ENCODE data around the gene TNFRSF18.

DNA sequence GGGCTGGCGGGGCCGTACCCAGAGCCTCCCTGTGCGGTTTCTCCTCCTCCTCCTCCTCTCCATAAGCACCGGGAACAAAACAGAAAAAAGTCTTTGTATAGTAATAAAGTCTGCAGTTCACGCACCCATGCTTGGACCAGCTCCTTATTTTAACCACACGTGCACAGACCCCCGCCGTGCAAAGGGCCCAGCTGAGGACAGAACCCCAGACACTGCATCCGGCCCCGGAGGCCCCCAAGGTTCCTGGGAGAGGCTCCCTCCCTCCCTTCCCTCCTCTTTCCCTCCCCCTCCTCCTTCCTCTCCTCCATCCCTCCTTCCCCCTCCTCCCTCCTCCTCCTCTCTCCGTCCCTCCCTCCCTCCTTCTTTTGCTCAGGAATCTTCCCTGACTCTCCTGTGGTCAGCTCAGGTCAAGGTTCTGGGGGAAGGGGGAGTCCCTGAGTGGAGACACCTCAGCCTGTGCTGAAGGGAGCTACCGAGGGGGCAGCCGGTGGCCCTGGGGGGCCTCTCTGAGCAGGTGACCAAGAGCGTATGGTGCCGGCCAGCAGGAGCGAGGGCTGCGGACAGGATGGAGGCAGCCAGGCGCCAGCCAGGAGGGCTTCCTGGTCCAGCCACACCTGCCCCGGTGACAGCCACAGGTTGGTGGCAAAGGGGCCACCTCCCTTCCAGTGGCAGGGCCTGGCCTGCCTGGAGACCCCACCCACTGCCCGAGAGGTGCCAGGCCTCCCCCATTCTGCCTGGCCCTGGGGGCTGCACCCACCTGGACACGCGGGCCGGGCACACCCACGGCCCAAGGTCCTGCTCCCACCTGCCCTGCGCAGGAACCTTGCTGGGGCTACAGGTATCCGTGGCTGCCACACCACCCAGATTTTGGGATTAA lies 35.9 kb downstream of the TNFRSF18 start:
- TF ChIP-seq, protein P1, sequence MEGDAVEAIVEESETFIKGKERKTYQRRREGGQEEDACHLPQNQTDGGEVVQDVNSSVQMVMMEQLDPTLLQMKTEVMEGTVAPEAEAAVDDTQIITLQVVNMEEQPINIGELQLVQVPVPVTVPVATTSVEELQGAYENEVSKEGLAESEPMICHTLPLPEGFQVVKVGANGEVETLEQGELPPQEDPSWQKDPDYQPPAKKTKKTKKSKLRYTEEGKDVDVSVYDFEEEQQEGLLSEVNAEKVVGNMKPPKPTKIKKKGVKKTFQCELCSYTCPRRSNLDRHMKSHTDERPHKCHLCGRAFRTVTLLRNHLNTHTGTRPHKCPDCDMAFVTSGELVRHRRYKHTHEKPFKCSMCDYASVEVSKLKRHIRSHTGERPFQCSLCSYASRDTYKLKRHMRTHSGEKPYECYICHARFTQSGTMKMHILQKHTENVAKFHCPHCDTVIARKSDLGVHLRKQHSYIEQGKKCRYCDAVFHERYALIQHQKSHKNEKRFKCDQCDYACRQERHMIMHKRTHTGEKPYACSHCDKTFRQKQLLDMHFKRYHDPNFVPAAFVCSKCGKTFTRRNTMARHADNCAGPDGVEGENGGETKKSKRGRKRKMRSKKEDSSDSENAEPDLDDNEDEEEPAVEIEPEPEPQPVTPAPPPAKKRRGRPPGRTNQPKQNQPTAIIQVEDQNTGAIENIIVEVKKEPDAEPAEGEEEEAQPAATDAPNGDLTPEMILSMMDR (IDR thresholded peaks at IDR 0.05; ENCODE audit: insufficient read depth, low read length), result no peak
- TF ChIP-seq REST (IDR thresholded peaks at IDR 0.05; ENCODE audit: insufficient replicate concordance, low read depth) (no peak), SPI1 (IDR thresholded peaks at IDR 0.05; ENCODE audit: borderline replicate concordance, low read depth) (no peak), GABPA (IDR thresholded peaks at IDR 0.05; ENCODE audit: low read depth) (no peak)
